Calu3 (cell line): Measurements from ENCODE around the gene FGF5. TPM values are rescaled to one million over a fixed set of nuclear protein-coding genes. Genes with fewer than 3 reads are reported as not detected.

ENCODE experiments used
- BruUV-seq: library from RNA; stranded (reverse); fragments of 400-500 nt; replicated peaks from 2 replicates; lab custom pipeline; 2021; lab: Mats Ljungman, UMichigan
- CTCF ChIA-PET: fragments of 300-600 bp; sonication (Branson Sonifier 250); formaldehyde crosslinking; loops from one replicate; lab custom pipeline; 2022; ENCODE audit warnings: antibody characterized with exemption; lab: Charles Lee
- DNase-seq: peaks from one replicate; pipeline ENCODE4 v3.0.0; 2022
- H3K27ac Mint-ChIP-seq: one replicate; pipeline ENCODE4 v1.8.0; 2022; ENCODE audit warnings: mixed read lengths; ENCODE audit not compliant: unreplicated experiment
- H3K27me3 Mint-ChIP-seq: one replicate; pipeline ENCODE4 v1.8.0; 2022; ENCODE audit warnings: mixed read lengths; ENCODE audit not compliant: unreplicated experiment
- H3K36me3 Mint-ChIP-seq: one replicate; pipeline ENCODE4 v1.8.0; 2022; ENCODE audit warnings: mild to moderate bottlenecking, moderate library complexity, mixed read lengths; ENCODE audit not compliant: insufficient read depth, unreplicated experiment
- H3K4me1 Mint-ChIP-seq: one replicate; pipeline ENCODE4 v1.8.0; 2022; ENCODE audit warnings: mild to moderate bottlenecking, low read depth, mixed read lengths; ENCODE audit not compliant: unreplicated experiment
- H3K4me3 Mint-ChIP-seq: one replicate; pipeline ENCODE4 v1.8.0; 2022; ENCODE audit warnings: mild to moderate bottlenecking, low read depth, moderate library complexity, mixed read lengths; ENCODE audit not compliant: unreplicated experiment
- H3K9me3 Mint-ChIP-seq: one replicate; pipeline ENCODE4 v1.8.0; 2022; ENCODE audit warnings: low read depth, mixed read lengths; ENCODE audit not compliant: unreplicated experiment
- CTCF ChIP-seq: fragments of 200-600 bp; IDR thresholded peaks from one replicate; pipeline ENCODE4 v1.8.0; 2022; ENCODE audit warnings: antibody characterized with exemption; ENCODE audit not compliant: unreplicated experiment
- intact Hi-C: fragments of 100-400 bp; cut with micrococcal nuclease; formaldehyde crosslinking; loops from one replicate; pipeline ENCODE4 v1.10.0; 2022; ENCODE audit not compliant: unreplicated experiment
- total RNA-seq: library from RNA; stranded (reverse); gene quantifications from 2 replicates; pipeline ENCODE4 v1.2.3, GENCODE V29; 2022

Gene FGF5
- total RNA-seq, 1 experiment from 2014 or later: 0.50 TPM

- H3K4me3 Mint-ChIP-seq: no peak overlapping the region
- H3K27ac Mint-ChIP-seq: no peak overlapping the region
- TF ChIP-seq CTCF: no peak
- DNase-seq: no peak
- no peaks in the 10 kb centered on the region for H3K36me3 Mint-ChIP-seq
- CTCF ChIA-PET: interaction anchor here (0.7 kb wide), 1 partner anchor 84 kb away, joined by 5 read pairs; no protein-coding TSS in a partner anchor
- no peaks in the 10 kb centered on the region for H3K4me1 Mint-ChIP-seq
- intact Hi-C loops: no loop called here
- BruUV-seq: no TSS peak
- no peaks in the 10 kb centered on the region for H3K9me3 Mint-ChIP-seq
- H3K27me3 Mint-ChIP-seq: no peaks in the 10 kb centered on the region
These were observed 17.3 kb upstream of the FGF5 start for GRCh38 chr4:80249144-80249543.

GRCh38 chr4:80252427-80252826 is 14.0 kb upstream of the FGF5 start:
- TF ChIP-seq CTCF: no peak
- intact Hi-C loops: no loop called here
- Mint-ChIP-seq H3K27ac (no peak overlapping the region), H3K4me1 (no peaks in the 10 kb centered on the region), H3K9me3 (no peaks in the 10 kb centered on the region), H3K27me3 (no peaks in the 10 kb centered on the region), H3K36me3 (no peaks in the 10 kb centered on the region), H3K4me3 (no peak overlapping the region)
- BruUV-seq: no TSS peak
- no peak for DNase-seq
- CTCF ChIA-PET: no interaction called here

- H3K4me1 Mint-ChIP-seq: no peaks in the 10 kb centered on the region
- no peak for TF ChIP-seq CTCF
- no peak for DNase-seq
- H3K27me3 Mint-ChIP-seq: no peaks in the 10 kb centered on the region
- H3K9me3 Mint-ChIP-seq: no peaks in the 10 kb centered on the region
- no peak overlapping the region for H3K27ac Mint-ChIP-seq
- CTCF ChIA-PET: no interaction called here
- no peaks in the 10 kb centered on the region for H3K36me3 Mint-ChIP-seq
- intact Hi-C loops: no loop called here
- no TSS peak for BruUV-seq
- H3K4me3 Mint-ChIP-seq: no peak overlapping the region
These were observed 13.5 kb upstream of the FGF5 start for GRCh38 chr4:80252953-80253352.

GRCh38 chr4:80253510-80253909 is 13.0 kb upstream of the FGF5 start:
- no TSS peak for BruUV-seq
- Mint-ChIP-seq H3K9me3 (no peaks in the 10 kb centered on the region), H3K36me3 (no peaks in the 10 kb centered on the region), H3K27ac (no peak overlapping the region), H3K4me3 (no peak overlapping the region), H3K27me3 (no peaks in the 10 kb centered on the region), H3K4me1 (no peaks in the 10 kb centered on the region)
- CTCF ChIA-PET: interaction anchor here (0.6 kb wide), 1 partner anchor 104 kb away, joined by 3 read pairs; no protein-coding TSS in a partner anchor
- TF ChIP-seq CTCF: no peak
- intact Hi-C loops: no loop called here
- DNase-seq: no peak
